ENCODE results near the gene HS1BP3. TPM values are rescaled to one million over a fixed set of nuclear protein-coding genes. Genes with fewer than 3 reads are reported as not detected.

Gene HS1BP3
- total and polyA plus RNA-seq, 8 donors: 12.5 to 39.7 (median 13.4) TPM

DNA sequence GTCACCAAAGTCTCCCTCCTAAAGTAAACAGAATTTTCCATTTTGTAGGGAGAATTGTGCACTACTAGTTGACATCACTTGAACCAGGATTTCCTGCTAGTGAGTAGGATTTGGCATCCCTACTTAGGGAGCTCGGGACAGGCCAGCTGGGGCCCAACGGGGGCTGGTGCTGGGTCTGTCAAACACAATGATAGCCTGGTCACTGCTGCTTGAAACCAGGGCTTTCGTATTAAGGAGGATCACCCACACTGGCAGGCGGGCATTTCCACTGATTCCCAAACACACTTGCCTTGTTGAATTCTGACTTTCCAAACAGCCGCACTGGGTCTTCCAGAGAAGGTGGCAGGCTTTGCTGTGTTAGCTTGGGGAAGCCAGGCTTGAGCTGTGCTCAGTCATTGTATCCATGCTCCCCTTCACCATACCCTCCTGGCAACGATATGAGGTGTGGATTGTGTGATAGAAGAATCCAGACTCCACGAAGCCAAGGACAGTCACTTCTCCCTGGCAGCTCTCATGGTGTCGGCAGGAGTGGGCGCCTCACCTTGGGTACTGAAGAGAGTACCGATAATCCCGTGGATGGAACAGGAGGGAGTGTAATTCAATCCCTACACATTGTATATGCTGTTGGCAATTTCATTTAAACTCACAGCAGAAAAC lies 23.5 kb upstream of the HS1BP3 start:
- no peak overlapping the region for H3K4me3 ChIP-seq
- no peak for DNase-seq
- intact Hi-C loops (cut with DNase I): no loop called here
- H3K27me3 ChIP-seq: peaks cover 46 to 65% of the 10 kb centered on the region in 2 donors
- H3K36me3 ChIP-seq: no peaks in the 10 kb centered on the region
- H3K9me3 ChIP-seq: no peaks in the 10 kb centered on the region
- H3K27ac ChIP-seq: no peak overlapping the region
- TF ChIP-seq, protein P1, sequence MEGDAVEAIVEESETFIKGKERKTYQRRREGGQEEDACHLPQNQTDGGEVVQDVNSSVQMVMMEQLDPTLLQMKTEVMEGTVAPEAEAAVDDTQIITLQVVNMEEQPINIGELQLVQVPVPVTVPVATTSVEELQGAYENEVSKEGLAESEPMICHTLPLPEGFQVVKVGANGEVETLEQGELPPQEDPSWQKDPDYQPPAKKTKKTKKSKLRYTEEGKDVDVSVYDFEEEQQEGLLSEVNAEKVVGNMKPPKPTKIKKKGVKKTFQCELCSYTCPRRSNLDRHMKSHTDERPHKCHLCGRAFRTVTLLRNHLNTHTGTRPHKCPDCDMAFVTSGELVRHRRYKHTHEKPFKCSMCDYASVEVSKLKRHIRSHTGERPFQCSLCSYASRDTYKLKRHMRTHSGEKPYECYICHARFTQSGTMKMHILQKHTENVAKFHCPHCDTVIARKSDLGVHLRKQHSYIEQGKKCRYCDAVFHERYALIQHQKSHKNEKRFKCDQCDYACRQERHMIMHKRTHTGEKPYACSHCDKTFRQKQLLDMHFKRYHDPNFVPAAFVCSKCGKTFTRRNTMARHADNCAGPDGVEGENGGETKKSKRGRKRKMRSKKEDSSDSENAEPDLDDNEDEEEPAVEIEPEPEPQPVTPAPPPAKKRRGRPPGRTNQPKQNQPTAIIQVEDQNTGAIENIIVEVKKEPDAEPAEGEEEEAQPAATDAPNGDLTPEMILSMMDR (IDR thresholded peaks at IDR 0.05): no peak
- H3K4me1 ChIP-seq: peaks cover 0 to 18% of the 10 kb centered on the region in 2 donors
- no peak for ATAC-seq

DNA sequence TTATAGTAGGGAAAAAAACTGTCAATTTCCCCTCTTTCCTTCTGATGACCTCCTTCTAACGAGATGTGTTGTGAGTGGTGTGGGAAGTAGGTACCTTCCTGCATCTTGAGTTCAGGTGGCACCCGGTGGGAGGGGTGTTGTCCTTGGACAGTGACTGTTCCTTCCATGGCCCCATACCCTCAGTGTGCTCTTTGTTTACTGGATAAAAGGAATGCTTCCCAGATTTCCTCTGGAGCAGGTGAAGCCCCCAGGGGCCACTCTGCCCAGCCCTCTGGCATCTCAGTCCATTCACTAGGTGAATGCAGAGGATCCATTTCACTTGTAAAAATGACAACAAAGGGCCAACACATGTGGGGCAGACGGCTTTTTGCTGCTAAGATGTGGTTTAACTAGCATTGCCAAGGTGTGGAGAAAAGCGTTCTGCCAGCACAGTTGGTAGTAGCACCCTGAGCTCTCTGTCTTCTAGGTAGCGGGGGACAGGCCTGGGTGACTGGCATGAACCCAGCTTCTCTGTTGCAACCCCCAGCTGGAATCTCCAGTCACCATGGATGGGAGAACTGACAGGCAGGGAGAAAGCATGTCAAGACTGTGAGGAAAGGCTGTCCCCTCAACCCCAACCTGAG lies 22.9 kb upstream of the HS1BP3 start:
- peaks cover 52 to 71% of the 10 kb centered on the region in 2 donors for H3K27me3 ChIP-seq
- no peak for ATAC-seq

DNA sequence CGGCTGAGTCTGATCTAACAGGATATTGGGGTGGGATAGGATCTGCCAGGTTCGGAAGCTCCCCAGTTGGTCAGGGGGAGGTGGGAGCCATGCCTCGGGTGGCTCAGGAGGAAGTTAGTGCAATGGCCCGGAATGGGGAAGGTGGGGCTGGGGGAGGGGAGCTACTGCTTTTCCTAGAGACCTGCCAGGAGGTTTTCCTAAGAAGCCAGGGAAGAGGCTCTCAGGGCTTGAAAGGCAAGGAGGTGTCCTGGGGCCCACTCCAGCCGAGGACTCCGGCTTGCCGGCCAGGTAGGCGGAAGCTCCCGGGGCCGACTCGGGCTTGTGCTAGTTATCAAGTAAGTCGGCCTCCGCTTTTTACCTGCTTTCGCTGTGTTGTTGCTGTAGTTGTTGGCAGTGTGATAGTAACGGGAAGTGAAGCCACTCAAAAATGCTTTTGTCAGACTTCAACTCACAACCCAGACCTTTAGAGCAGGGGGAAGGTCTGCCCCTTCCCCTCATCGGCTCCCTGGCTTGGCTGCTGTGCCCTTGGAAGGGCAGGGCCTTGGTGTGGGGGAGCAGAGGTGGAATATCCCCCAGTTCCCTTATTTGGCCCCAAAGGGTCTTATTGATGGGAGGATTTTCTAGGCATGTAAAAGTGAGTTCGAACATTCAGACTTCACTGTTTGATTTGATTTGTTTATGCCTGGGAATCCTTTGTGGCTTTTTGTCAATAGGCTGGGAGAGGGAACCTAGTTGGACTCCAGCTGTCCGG lies 21.5 kb upstream of the HS1BP3 start:
- no peaks in the 10 kb centered on the region for H3K9me3 ChIP-seq
- H3K27ac ChIP-seq: no peak overlapping the region
- DNase-seq (peak in 1 of 4 donors; percentile 82), ATAC-seq (no peak)
- intact Hi-C loops (cut with DNase I): no loop called here
- H3K27me3 ChIP-seq: peaks cover 66 to 86% of the 10 kb centered on the region in 2 donors
- no peak overlapping the region for H3K4me3 ChIP-seq
- H3K4me1 ChIP-seq: peaks cover 0 to 26% of the 10 kb centered on the region in 2 donors
- H3K36me3 ChIP-seq: no peaks in the 10 kb centered on the region
- TF ChIP-seq, protein P1 (IDR thresholded peaks at IDR 0.05): no peak

More for the DNA sequence above, 22.9 kb upstream of the HS1BP3 start:
- intact Hi-C loops (cut with DNase I): no loop called here
- peaks cover 0 to 21% of the 10 kb centered on the region in 2 donors for H3K4me1 ChIP-seq
- H3K9me3 ChIP-seq: no peaks in the 10 kb centered on the region
- no peak for DNase-seq
- TF ChIP-seq, protein P1 (IDR thresholded peaks at IDR 0.05): no peak
- no peaks in the 10 kb centered on the region for H3K36me3 ChIP-seq
- H3K27ac ChIP-seq: no peak overlapping the region
- no peak overlapping the region for H3K4me3 ChIP-seq

DNA sequence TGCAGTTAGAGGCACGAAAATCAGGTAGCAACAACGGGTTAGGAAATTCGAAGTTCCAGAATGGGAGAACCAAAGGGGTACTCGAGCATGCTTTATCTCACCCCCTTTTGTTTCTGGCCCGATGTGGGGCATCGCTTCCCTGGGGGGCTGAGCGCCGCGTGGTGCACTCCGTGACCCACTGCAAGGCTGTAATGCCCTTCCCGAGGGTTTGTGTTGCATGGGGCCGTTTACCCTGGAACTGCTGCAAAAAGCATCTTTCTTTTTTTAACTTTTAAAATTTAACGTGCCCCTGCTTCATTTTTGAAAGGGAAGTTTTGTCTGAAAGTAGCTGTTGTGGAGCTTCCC lies 20.8 kb upstream of the HS1BP3 start:
- H3K9me3 ChIP-seq: no peaks in the 10 kb centered on the region
- no peak overlapping the region for H3K4me3 ChIP-seq
- DNase-seq (no peak), ATAC-seq (no peak)
- peaks cover 0 to 31% of the 10 kb centered on the region in 2 donors for H3K4me1 ChIP-seq
- H3K27me3 ChIP-seq: peaks cover 70 to 91% of the 10 kb centered on the region in 2 donors
- no peak overlapping the region for H3K27ac ChIP-seq
- no peaks in the 10 kb centered on the region for H3K36me3 ChIP-seq
- TF ChIP-seq, protein P1 (IDR thresholded peaks at IDR 0.05): no peak
- intact Hi-C loops (cut with DNase I): no loop called here

Measured in left lung (tissue), 10 donors.